ENCODE measurements around the gene SLC7A5. TPM values are rescaled to one million over a fixed set of nuclear protein-coding genes. Genes with fewer than 3 reads are reported as not detected.

The SLC7A5 gene
- total RNA-seq, 1 donor from 2014 or later: 169 TPM

DNA sequence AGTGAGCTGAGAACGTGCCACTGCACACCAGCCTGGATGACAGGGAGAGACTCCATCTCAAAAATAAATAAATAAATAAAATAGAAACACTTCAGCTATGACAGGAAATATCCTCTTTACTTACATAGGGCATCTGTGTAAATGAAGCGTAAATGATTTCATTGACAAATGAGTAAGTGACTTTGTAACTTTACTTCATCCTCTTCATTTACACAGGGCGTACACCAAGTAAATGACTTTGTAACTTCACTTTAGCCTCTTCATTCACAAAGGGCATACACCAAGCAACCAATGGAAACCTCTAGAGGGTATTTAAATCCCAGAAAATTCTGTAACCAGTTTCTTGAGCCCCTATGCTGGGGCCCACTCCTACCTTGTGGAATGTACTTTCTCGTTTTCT lies 87.3 kb downstream of the SLC7A5 start:
- DNase-seq (ENCODE audit: low read depth) (no peak), FAIRE-seq (no peak)
- no peaks in the 10 kb centered on the region for H3K27me3 ChIP-seq (ENCODE audit: control insufficient read depth, insufficient read depth, low read length)
- no peak for TF ChIP-seq CTCF (IDR thresholded peaks at IDR 0.05; ENCODE audit: insufficient read depth, low read length, severe bottlenecking)
- no peak overlapping the region for H3K4me3 ChIP-seq (ENCODE audit: low read depth, low read length)
- no peaks in the 10 kb centered on the region for H3K36me3 ChIP-seq (ENCODE audit: control insufficient read depth, insufficient read depth, low read length)

DNA sequence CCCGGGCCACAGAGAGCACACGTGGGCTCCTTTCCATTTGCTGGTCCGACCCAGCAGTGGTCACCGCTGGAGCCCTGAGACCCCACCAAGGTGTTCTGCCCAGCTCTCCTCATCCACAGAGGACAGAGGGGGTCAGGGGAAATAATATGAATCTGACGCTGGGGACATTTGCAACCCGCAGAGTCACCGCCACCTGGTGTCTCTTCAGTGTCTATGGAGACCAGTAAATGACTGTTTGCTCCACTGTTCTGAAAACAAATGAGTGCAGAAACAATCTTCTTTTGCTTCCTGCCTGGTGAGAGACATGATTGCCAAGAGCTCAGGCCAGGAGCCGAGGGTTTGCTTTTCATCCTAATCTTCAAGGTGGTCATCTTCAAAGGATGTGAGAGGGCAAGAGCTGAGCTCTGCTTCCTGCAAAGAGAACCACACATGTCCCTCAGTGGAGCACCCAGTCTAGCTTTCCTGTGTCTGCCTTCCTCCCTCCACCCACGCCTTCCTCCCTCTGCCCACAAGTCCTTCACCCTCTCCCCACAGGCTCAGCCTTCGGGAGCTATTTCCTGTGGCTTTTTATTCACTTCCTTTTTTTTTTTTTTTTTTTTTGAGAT lies 88.8 kb downstream of the SLC7A5 start:
- Histone ChIP-seq H3K36me3 (ENCODE audit: control insufficient read depth, insufficient read depth, low read length) (no peaks in the 10 kb centered on the region), H3K4me3 (ENCODE audit: low read depth, low read length) (no peak overlapping the region), H3K27me3 (ENCODE audit: control insufficient read depth, insufficient read depth, low read length) (no peaks in the 10 kb centered on the region)
- no peak for FAIRE-seq
- TF ChIP-seq CTCF (IDR thresholded peaks at IDR 0.05; ENCODE audit: insufficient read depth, low read length, severe bottlenecking): no peak
- peak; percentile 67 for DNase-seq (ENCODE audit: low read depth)

Other genes with a start within 250 kb of the SLC7A5 start
- gene KLHDC4, start 103.5 kb downstream of the SLC7A5 start, total RNA-seq: 27.7 and 30.8 TPM in 2 replicates
- not detected in 2 replicates for gene CA5A, start 67.0 kb upstream of the SLC7A5 start, total RNA-seq
- gene BANP, start 81.9 kb upstream of the SLC7A5 start, total RNA-seq: 22.1 and 25.5 TPM in 2 replicates

Data from bronchial epithelial cell (primary cell).